ENCODE results near the gene FRY.
"Not testable (repeated sequence)": the region's sequence is repeated elsewhere in the genome, so short reads cannot be mapped to it uniquely, and the experiment has no call there.

FRY gene

GRCh38 chr13:32041429-32041828, 9.9 kb downstream of the FRY start:
- DNase-seq (ENCODE audit: low read depth in 2 of 2): no peak

DNA sequence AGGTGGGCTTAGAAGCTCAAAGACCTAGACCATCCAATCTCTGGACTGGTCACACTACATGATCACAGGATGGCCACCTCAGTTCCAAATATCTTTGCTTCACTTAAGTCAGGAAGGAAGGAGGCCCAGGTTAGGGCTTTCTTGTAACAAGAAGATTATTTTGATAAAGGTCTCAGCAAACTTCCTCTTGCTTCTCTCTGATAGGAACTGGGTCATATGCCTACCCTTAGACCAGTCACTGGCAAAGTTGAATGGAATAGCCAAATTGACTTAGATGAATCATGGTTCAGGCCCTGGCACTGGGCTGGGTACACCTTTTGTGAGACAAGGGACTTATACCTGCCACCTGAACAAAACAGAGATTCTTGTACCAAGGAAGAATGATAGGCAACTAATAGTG, 11.0 kb downstream of the FRY start:
- DNase-seq (ENCODE audit: low read depth in 2 of 2): no peak

GRCh38 chr13:32044446-32044845, 12.9 kb downstream of the FRY start:
- DNase-seq (ENCODE audit: low read depth in 2 of 2): no peak

DNA sequence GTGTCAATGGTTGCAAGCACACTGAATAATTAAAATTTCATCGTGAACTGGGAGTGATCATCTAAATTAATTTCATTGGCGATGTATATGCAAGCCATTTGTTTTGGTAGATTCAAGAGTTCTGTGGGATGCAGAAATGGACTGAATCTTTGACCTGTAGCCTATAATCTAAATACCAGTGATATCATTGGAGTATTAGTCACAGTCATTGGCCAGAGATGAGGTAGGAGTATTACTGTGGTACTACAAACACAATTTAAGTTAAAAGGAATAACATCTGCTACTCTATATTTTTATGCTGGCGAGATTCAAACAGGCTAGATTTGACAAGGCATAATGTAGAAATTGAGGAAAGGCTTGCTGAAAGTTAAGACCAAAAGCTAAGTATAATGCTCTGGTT, 14.0 kb downstream of the FRY start:
- DNase-seq (ENCODE audit: low read depth in 2 of 2): no peak

- no peak for DNase-seq (ENCODE audit: low read depth in 2 of 2)
These were observed 14.6 kb downstream of the FRY start for GRCh38 chr13:32045982-32046785.

- no peak for DNase-seq (ENCODE audit: low read depth in 2 of 2)
These were observed 15.5 kb downstream of the FRY start for GRCh38 chr13:32047088-32047487.

DNA sequence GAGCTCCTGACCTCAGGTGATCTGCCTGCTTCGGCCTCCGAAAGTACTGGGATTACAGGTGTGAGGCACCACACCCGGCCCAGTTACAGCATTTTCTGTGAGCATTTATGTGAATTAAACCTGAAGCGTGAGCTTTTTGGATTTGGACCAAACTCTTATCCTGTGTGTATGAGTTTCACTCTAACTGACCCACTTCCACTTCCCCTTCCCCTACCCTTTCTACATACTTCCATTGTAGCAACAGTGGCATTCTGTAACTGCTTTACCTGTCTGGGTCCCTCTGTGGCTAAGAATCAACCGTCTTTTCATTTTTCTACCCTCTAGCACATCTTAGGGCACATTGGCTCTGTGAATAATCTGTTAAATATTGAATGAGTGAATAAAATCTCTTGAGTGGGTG, 16.2 kb downstream of the FRY start:
- DNase-seq (ENCODE audit: low read depth in 2 of 2): no peak

DNA sequence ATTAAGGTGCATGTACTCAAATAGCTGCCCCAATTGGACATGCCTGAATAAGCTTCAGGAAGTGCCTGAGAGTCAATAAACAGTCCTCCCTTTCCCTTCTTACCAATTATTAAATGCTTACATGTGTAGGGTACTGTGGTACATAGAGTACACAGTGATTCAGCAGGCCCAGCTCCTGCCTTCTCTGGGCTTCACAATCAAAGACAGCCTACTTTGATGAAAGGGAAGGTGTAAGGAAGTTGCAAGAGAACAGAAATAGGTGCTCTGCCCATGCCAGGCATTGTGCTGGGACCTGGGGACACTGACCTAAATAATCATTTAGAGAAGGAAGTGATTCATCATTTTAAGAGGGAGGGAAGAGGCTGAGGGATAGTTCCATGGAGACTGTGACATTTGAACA, 17.2 kb downstream of the FRY start:
- no peak for DNase-seq (ENCODE audit: low read depth in 2 of 2)

DNA sequence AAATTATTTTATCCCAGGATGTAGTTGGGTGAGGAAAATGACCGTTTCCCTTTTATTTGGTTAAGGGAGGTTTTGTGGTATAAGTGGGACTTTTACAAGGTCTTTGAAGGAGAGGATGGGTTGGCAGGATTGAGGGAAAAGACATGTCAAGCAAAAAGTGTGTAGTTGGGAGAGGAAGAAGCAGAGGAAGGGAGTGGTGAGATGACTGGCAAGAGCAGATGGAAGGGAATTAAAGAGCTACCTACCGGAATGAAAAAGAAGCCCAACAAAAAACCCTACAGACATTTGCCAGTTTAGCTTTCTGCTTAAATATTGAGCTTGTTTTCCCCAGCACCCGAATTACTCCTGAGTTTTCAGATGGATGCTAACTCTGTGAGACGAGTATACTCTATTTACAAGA, 19.6 kb downstream of the FRY start:
- DNase-seq (ENCODE audit: low read depth in 2 of 2): no peak

GRCh38 chr13:32056316-32056715, 24.7 kb downstream of the FRY start:
- no peak for DNase-seq (ENCODE audit: low read depth in 2 of 2)

DNA sequence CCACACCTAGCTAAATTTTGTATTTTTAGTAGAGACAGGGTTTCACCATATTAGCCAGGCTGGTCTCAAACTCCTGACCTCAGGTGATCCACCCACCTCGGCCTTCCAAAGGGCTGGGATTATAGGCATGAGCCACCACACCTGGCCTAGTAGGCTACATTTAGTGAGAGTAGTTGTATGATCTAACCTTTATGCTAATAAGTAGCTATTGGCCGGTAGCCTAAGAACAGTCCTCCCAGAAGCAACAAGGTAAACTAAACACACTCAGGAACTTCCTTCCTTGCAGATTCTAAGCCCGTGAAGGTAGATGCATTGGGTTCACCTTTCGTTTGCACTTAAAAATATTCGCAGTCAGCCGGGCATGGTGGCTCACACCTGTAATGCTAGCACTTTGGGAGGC, 25.8 kb downstream of the FRY start:
- DNase-seq (ENCODE audit: low read depth in 2 of 2): not testable (repeated sequence)

DNA sequence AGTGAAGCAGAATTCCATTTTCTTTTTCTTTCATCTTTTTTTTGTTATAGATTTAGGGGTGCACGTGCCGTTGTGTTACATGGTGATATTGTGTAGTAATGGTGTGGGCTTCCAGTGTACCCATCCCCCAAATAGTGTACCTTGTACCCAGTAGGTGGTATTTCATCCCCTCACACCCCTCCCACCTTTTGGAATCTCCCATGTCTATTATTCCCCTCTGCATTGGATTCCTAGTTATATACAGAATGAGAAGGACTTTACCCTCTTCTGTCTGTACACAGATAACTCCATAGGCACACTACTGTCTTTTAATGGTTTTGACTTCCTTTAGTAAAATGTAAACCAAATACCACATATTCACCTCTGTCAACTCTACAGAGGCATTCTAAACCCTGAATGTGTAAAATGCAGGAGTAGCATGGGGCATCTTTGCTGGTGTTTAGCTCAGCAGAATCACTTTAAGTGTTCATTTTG, 28.0 kb downstream of the FRY start:
- DNase-seq (ENCODE audit: low read depth in 2 of 2): no peak

- DNase-seq (ENCODE audit: low read depth in 2 of 2): no peak
These were observed 28.9 kb downstream of the FRY start for GRCh38 chr13:32060401-32060878.

DNA sequence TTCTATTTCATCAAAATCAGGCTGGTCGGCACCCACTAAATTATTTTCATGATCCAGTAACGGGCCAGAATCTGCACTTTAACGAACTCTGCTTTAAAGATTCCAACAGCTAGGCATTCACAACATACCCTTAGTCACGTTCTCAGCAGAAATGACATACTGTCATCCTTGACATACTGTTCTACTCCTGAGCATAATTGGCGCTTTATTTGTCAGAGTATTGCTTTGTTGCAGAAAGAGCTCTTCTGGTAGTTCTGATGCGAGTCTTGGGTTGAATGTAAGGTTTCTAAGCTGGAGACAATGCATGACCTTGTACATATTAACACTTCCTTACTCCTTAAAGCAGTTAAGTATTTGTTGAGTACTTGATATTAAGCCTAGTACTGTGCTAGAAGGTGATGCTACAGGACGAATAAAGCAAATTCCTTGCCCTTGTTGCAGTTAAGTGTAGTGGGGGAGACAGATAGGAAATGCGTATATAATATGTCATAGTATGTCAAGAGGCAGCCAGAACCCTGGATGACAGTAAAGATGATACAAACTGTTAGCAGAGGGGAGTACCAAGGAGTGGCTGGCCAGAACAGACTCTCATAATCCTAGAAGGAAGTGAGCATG, 32.2 kb downstream of the FRY start:
- DNase-seq (ENCODE audit: low read depth in 2 of 2): no peak

GRCh38 chr13:32067149-32067961, 35.8 kb downstream of the FRY start:
- no peak for DNase-seq (ENCODE audit: low read depth in 2 of 2)

GRCh38 chr13:32068255-32068654, 36.7 kb downstream of the FRY start:
- no peak for DNase-seq (ENCODE audit: low read depth in 2 of 2)

GRCh38 chr13:32073180-32073864, 41.7 kb downstream of the FRY start:
- DNase-seq (ENCODE audit: low read depth in 2 of 2): no peak

- no peak for DNase-seq (ENCODE audit: low read depth in 2 of 2)
These were observed 43.7 kb downstream of the FRY start for GRCh38 chr13:32075170-32075851.

DNA sequence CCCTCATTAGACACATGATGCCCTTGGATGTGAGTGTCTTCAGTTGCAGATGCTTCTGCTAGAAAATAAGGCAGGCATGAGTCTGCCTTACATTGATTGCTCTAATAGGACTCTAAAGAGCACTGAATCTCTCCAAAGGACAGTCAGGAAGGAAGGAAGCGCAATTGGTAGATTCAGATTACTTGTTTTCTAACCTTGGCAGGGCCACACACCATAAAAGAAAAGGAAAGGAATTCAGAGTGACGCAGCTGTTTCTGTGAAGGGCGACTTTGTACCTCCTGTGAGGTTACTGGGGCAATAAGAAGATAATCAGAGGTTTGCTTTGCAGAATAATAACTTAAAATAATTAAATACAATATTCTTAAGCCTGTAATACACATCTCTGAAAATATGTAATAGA, 48.0 kb downstream of the FRY start:
- DNase-seq (ENCODE audit: low read depth in 2 of 2): no peak

GRCh38 chr13:32080328-32080744, 48.8 kb downstream of the FRY start:
- no peak for DNase-seq (ENCODE audit: low read depth in 2 of 2)

DNA sequence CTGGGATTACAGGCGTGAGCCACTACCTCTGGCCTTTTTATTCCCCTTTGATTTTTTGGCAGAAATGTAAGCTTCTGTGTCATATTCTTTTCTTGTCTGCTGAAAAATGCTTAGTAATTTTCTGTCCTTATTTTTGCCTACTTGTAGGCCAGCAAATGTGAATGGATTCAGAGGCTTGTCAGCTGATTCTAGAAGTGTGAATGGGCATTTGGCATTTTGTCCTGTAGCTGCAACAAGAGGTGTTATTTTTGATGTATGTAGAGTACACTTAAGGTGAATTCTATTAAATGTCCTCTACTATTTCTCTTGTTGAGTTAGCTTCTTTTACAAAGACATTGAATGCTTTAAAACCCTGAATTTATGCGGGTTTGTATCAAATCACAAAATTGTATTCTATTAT, 50.0 kb downstream of the FRY start:
- DNase-seq (ENCODE audit: low read depth in 2 of 2): no peak

Data from stimulated activated CD4-positive, alpha-beta T cell treated with anti-CD3 and anti-CD28 coated beads, Interleukin-4, amount 100 ng/mL, for 48 hours (primary cell).